Testis (tissue), 3 donors: ENCODE measurements around the gene CDH2. TPM values are rescaled to one million over a fixed set of nuclear protein-coding genes. Genes with fewer than 3 reads are reported as not detected.

Source experiments
- DNase-seq: peaks from one replicate; pipeline ENCODE4 v3.0.0-alpha.2; 2019
- H3K27ac ChIP-seq, 2 donors: fragments of 200-600 bp; sonication (generic); one replicate each; pipeline ENCODE4 v1.5.1; 2019
- H3K27me3 ChIP-seq: fragments of 200-600 bp; sonication (generic); one replicate; pipeline ENCODE4 v1.5.1; 2019
- H3K36me3 ChIP-seq: fragments of 200-600 bp; sonication (generic); one replicate; pipeline ENCODE4 v1.5.1; 2017; ENCODE audit warnings: low read depth; ENCODE audit errors: missing control alignments
- H3K4me1 ChIP-seq: fragments of 200-600 bp; sonication (generic); one replicate; pipeline ENCODE4 v1.5.1; 2019
- H3K4me3 ChIP-seq, 2 donors: fragments of 200-600 bp; sonication (generic); one replicate each; pipeline ENCODE4 v1.5.1; 2017 to 2019
- H3K9me3 ChIP-seq: fragments of 200-600 bp; sonication (generic); one replicate; pipeline ENCODE4 v1.5.1; 2017
- POLR2A ChIP-seq: fragments of 450-650 bp; IDR thresholded peaks from one replicate; pipeline ENCODE4 v1.6.1; 2017; ENCODE audit warnings: antibody characterized with exemption, mild to moderate bottlenecking, moderate library complexity
- WGBS, 2 donors: methylation state at CpG; one replicate each; pipeline ENCODE4 v1.1.5; 2018; 5-methylcytosine and 5-hydroxymethylcytosine counted together
- intact Hi-C: fragments of 100-400 bp; cut with DNase I; formaldehyde crosslinking; loops from one replicate; pipeline ENCODE4 v1.15.1; 2023; ENCODE audit warnings: low total_unique reads
- polyA plus RNA-seq: library from polyadenylated mRNA; stranded (reverse); fragments of 350-450 nt; fragmentation: Illumina TruSeq; extraction: RNeasy Lipid Tissue Mini Kit (QIAGEN cat#74804); gene quantifications from one replicate; pipeline ENCODE4 v1.2.3, GENCODE V29; 2014; ENCODE audit warnings: low read depth, low replicate concordance; ENCODE audit not compliant: insufficient read depth
- total RNA-seq, 2 donors: library from RNA; depleted of rRNA; stranded (reverse); fragments of >200 nt; gene quantifications; one replicate each; pipeline ENCODE4 v1.2.3, GENCODE V29; 2016
- TF ChIP-seq, protein P1 (sequence below), 3 experiments: fragments of 450-650 bp in 2 of 3; fragments of 200-600 bp in 1 of 3; sonication (generic) in 1 of 3; IDR thresholded peaks; one replicate each; pipeline ENCODE4 v1.5.1; 2016 to 2019; ENCODE audit warnings: antibody characterized with exemption in 3 of 3, mild to moderate bottlenecking in 2 of 3, moderate library complexity in 1 of 3

CDH2 gene
- total and polyA plus RNA-seq, 3 donors from 2014 or later, result 98.6 to 165 (median 128) TPM

- Histone ChIP-seq H3K9me3 (no peaks in the 10 kb centered on the region), H3K27me3 (no peaks in the 10 kb centered on the region), H3K4me3 (no peak overlapping the region), H3K27ac (no peak overlapping the region), H3K36me3 (no peaks in the 10 kb centered on the region), H3K4me1 (peaks cover 5% of the 10 kb centered on the region)
- WGBS, 2 donors, result 92 to 97% methylated on average over 3 of the region's 3 CpGs
- intact Hi-C loops, result no loop called here
- TF ChIP-seq POLR2A, result no peak
- TF ChIP-seq, protein P1, sequence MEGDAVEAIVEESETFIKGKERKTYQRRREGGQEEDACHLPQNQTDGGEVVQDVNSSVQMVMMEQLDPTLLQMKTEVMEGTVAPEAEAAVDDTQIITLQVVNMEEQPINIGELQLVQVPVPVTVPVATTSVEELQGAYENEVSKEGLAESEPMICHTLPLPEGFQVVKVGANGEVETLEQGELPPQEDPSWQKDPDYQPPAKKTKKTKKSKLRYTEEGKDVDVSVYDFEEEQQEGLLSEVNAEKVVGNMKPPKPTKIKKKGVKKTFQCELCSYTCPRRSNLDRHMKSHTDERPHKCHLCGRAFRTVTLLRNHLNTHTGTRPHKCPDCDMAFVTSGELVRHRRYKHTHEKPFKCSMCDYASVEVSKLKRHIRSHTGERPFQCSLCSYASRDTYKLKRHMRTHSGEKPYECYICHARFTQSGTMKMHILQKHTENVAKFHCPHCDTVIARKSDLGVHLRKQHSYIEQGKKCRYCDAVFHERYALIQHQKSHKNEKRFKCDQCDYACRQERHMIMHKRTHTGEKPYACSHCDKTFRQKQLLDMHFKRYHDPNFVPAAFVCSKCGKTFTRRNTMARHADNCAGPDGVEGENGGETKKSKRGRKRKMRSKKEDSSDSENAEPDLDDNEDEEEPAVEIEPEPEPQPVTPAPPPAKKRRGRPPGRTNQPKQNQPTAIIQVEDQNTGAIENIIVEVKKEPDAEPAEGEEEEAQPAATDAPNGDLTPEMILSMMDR (IDR thresholded peaks at IDR 0.05), result no peak
- no peak for DNase-seq
Measured at GRCh38 chr18:28095041-28095440, 81.9 kb downstream of the CDH2 start.

- no peak overlapping the region for H3K4me3 ChIP-seq
- no peak for TF ChIP-seq POLR2A
- TF ChIP-seq, protein P1 (IDR thresholded peaks at IDR 0.05), result no peak
- no peak for DNase-seq
- no peaks in the 10 kb centered on the region for H3K27me3 ChIP-seq
- intact Hi-C loops, result no loop called here
- no peaks in the 10 kb centered on the region for H3K9me3 ChIP-seq
- H3K36me3 ChIP-seq, result no peaks in the 10 kb centered on the region
- WGBS, 2 donors, result 46 to 52% methylated on average over 2 of the region's 2 CpGs
- no peak overlapping the region for H3K27ac ChIP-seq
- H3K4me1 ChIP-seq, result peaks cover 11% of the 10 kb centered on the region
Measured at GRCh38 chr18:28091197-28091596, 85.7 kb downstream of the CDH2 start.

- no peak for DNase-seq
- peaks cover 11% of the 10 kb centered on the region for H3K4me1 ChIP-seq
- no peaks in the 10 kb centered on the region for H3K9me3 ChIP-seq
- no peak overlapping the region for H3K4me3 ChIP-seq
- TF ChIP-seq, protein P1 (IDR thresholded peaks at IDR 0.05), result no peak
- no peak for TF ChIP-seq POLR2A
- no peaks in the 10 kb centered on the region for H3K27me3 ChIP-seq
- no peaks in the 10 kb centered on the region for H3K36me3 ChIP-seq
- intact Hi-C loops, result no loop called here
- WGBS, 2 donors, result 81 to 82% methylated on average over 3 of the region's 3 CpGs
- H3K27ac ChIP-seq, result no peak overlapping the region
Measured at GRCh38 chr18:28088477-28088876, 88.5 kb downstream of the CDH2 start.

DNA sequence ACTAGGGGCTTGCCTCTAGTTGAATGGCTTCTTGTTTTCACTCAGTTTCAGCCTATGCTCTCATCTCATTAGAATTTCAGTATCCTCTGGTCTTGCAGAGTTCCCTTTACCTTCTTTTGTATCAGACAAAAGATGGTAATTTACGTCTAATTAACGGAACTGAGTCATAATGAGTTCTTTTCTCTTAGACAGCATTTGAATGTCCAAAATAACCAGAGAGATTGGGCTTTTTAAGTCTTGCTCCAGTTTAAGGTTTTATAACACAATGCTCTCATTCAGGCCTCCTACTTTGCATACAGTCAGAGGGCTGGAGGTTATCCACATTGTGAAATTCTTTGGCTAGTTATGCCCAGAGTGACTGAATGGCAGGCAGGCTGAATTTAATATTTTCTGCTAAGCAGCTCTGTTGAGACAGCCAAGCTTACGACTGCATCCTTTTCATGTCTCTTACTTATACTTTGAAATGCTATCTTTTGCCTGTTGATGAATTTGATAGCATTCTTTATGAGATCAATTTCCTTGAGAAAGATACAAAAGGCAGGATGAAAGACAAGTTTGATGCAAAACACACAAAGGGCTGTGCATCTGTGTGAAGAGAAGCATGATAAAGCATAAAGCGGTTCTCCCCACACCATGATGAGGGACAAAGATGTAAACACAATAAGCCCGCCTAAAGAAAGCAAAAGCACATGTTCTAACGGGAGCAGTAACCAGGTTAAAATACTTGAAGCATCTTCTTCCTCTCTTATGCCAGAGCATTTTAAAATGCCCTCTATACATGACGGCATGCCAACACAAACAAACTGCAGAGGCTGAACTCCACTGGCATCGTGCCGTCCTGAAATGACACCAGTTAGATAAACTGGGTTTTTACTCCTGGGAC is 90.0 kb downstream of the CDH2 start:
- 55 to 76% methylated on average over 9 of the region's 9 CpGs for WGBS, 2 donors
- H3K27me3 ChIP-seq, result no peaks in the 10 kb centered on the region
- H3K4me3 ChIP-seq, result no peak overlapping the region
- H3K36me3 ChIP-seq, result no peaks in the 10 kb centered on the region
- no peaks in the 10 kb centered on the region for H3K9me3 ChIP-seq
- TF ChIP-seq, protein P1 (IDR thresholded peaks at IDR 0.05), result no peak
- no peak for TF ChIP-seq POLR2A
- DNase-seq, result peak; percentile 34
- intact Hi-C loops, result no loop called here
- no peak overlapping the region for H3K27ac ChIP-seq
- peaks cover 11% of the 10 kb centered on the region for H3K4me1 ChIP-seq

GRCh38 chr18:28081516-28081915 is 95.4 kb downstream of the CDH2 start:
- Histone ChIP-seq H3K9me3 (no peaks in the 10 kb centered on the region), H3K27me3 (no peaks in the 10 kb centered on the region), H3K27ac (no peak overlapping the region), H3K4me3 (no peak overlapping the region), H3K36me3 (no peaks in the 10 kb centered on the region), H3K4me1 (peaks cover 16% of the 10 kb centered on the region)
- 81 to 89% methylated on average over 2 of the region's 2 CpGs for WGBS, 2 donors
- intact Hi-C loops, result no loop called here
- TF ChIP-seq, protein P1 (IDR thresholded peaks at IDR 0.05), result no peak
- no peak for TF ChIP-seq POLR2A
- DNase-seq, result no peak
